ENCODE measurements around the gene RC3H1. TPM values are rescaled to one million over a fixed set of nuclear protein-coding genes. Genes with fewer than 3 reads are reported as not detected.

Gene RC3H1
- total RNA-seq, 2 donors from 2014 or later, result 41.7 to 50.0 TPM

- H3K27me3 Mint-ChIP-seq, result no peaks in the 10 kb centered on the region
- no peak within 1 kb of the TSS for H3K4me3 Mint-ChIP-seq
- H3K36me3 Mint-ChIP-seq (ENCODE audit: low read depth), result no peaks in the 10 kb centered on the region
- no peak for ATAC-seq
- no peak for DNase-seq
- H3K4me1 Mint-ChIP-seq, result no peaks in the 10 kb centered on the region
- no peaks in the 10 kb centered on the region for H3K9me3 ChIP-seq (ENCODE audit: control insufficient read depth, low read length, poor library complexity, severe bottlenecking)
- H3K27ac Mint-ChIP-seq, result no peak within 1 kb of the TSS
These were observed 105.0 kb downstream of the RC3H1 start, which contains the start of gene SERPINC1 for GRCh38 chr1:173917149-173917548. Gene SERPINC1 (minus strand): TSS chr1:173917327. CDS start chr1:173917259, 68 bp downstream.

GRCh38 chr1:173916667-173917066 lies 105.5 kb downstream of the RC3H1 start:
- Mint-ChIP-seq H3K27ac (no peak overlapping the region), H3K4me3 (no peak overlapping the region)

GRCh38 chr1:173915596-173915995 lies 106.6 kb downstream of the RC3H1 start:
- Mint-ChIP-seq H3K27ac (no peak overlapping the region), H3K27me3 (no peaks in the 10 kb centered on the region), H3K4me3 (no peak overlapping the region), H3K36me3 (ENCODE audit: low read depth) (no peaks in the 10 kb centered on the region), H3K4me1 (no peaks in the 10 kb centered on the region)
- H3K9me3 ChIP-seq (ENCODE audit: control insufficient read depth, low read length, poor library complexity, severe bottlenecking), result no peaks in the 10 kb centered on the region
- DNase-seq (no peak), ATAC-seq (no peak)

More at GRCh38 chr1:173916667-173917066, 105.5 kb downstream of the RC3H1 start:
- H3K4me1 Mint-ChIP-seq, result no peaks in the 10 kb centered on the region
- no peaks in the 10 kb centered on the region for H3K9me3 ChIP-seq (ENCODE audit: control insufficient read depth, low read length, poor library complexity, severe bottlenecking)
- H3K27me3 Mint-ChIP-seq, result no peaks in the 10 kb centered on the region
- no peak for DNase-seq
- no peak for ATAC-seq
- H3K36me3 Mint-ChIP-seq (ENCODE audit: low read depth), result no peaks in the 10 kb centered on the region

- Mint-ChIP-seq H3K36me3 (ENCODE audit: low read depth) (no peaks in the 10 kb centered on the region), H3K27ac (no peak overlapping the region), H3K27me3 (no peaks in the 10 kb centered on the region), H3K4me1 (no peaks in the 10 kb centered on the region), H3K4me3 (no peak overlapping the region)
- no peak for DNase-seq
- no peak for ATAC-seq
- H3K9me3 ChIP-seq (ENCODE audit: control insufficient read depth, low read length, poor library complexity, severe bottlenecking), result no peaks in the 10 kb centered on the region
These were observed 107.7 kb downstream of the RC3H1 start for GRCh38 chr1:173914366-173914871.

GRCh38 chr1:173913111-173913510 lies 109.0 kb downstream of the RC3H1 start:
- H3K9me3 ChIP-seq (ENCODE audit: control insufficient read depth, low read length, poor library complexity, severe bottlenecking), result no peaks in the 10 kb centered on the region
- Mint-ChIP-seq H3K27ac (no peak overlapping the region), H3K4me1 (no peaks in the 10 kb centered on the region), H3K27me3 (no peaks in the 10 kb centered on the region), H3K36me3 (ENCODE audit: low read depth) (no peaks in the 10 kb centered on the region), H3K4me3 (no peak overlapping the region)
- ATAC-seq, result no peak
- no peak for DNase-seq

GRCh38 chr1:173903827-173904531 lies 118.2 kb downstream of the RC3H1 start:
- no peaks in the 10 kb centered on the region for H3K27me3 Mint-ChIP-seq
- no peak overlapping the region for H3K4me3 Mint-ChIP-seq
- H3K9me3 ChIP-seq (ENCODE audit: control insufficient read depth, low read length, poor library complexity, severe bottlenecking), result no peaks in the 10 kb centered on the region
- H3K36me3 Mint-ChIP-seq (ENCODE audit: low read depth), result peaks cover 8% of the 10 kb centered on the region
- H3K27ac Mint-ChIP-seq, result no peak overlapping the region
- no peak for ATAC-seq
- no peak for DNase-seq
- peaks cover 10% of the 10 kb centered on the region for H3K4me1 Mint-ChIP-seq

GRCh38 chr1:173900992-173901391 lies 121.2 kb downstream of the RC3H1 start:
- ATAC-seq, result no peak
- DNase-seq, result no peak
- H3K27me3 Mint-ChIP-seq, result no peaks in the 10 kb centered on the region
- H3K4me3 Mint-ChIP-seq, result no peak overlapping the region
- H3K36me3 Mint-ChIP-seq (ENCODE audit: low read depth), result peaks cover 8% of the 10 kb centered on the region
- H3K27ac Mint-ChIP-seq, result no peak overlapping the region
- no peaks in the 10 kb centered on the region for H3K9me3 ChIP-seq (ENCODE audit: control insufficient read depth, low read length, poor library complexity, severe bottlenecking)
- peaks cover 10% of the 10 kb centered on the region for H3K4me1 Mint-ChIP-seq

- Mint-ChIP-seq H3K27ac (no peak overlapping the region), H3K4me3 (no peak overlapping the region), H3K36me3 (ENCODE audit: low read depth) (peaks cover 5% of the 10 kb centered on the region), H3K4me1 (peaks cover 10% of the 10 kb centered on the region), H3K27me3 (no peaks in the 10 kb centered on the region)
- no peak for DNase-seq
- H3K9me3 ChIP-seq (ENCODE audit: control insufficient read depth, low read length, poor library complexity, severe bottlenecking), result no peaks in the 10 kb centered on the region
- no peak for ATAC-seq
These were observed 121.7 kb downstream of the RC3H1 start for GRCh38 chr1:173900427-173900826.

GRCh38 chr1:173894189-173894588 lies 128.0 kb downstream of the RC3H1 start:
- H3K9me3 ChIP-seq (ENCODE audit: control insufficient read depth, low read length, poor library complexity, severe bottlenecking), result no peaks in the 10 kb centered on the region
- H3K27ac Mint-ChIP-seq, result no peak overlapping the region
- no peaks in the 10 kb centered on the region for H3K36me3 Mint-ChIP-seq (ENCODE audit: low read depth)
- DNase-seq (no peak), ATAC-seq (no peak)
- H3K27me3 Mint-ChIP-seq, result no peaks in the 10 kb centered on the region
- H3K4me3 Mint-ChIP-seq, result no peak overlapping the region
- peaks cover 5% of the 10 kb centered on the region for H3K4me1 Mint-ChIP-seq

GRCh38 chr1:173893611-173894010 lies 128.5 kb downstream of the RC3H1 start:
- H3K9me3 ChIP-seq (ENCODE audit: control insufficient read depth, low read length, poor library complexity, severe bottlenecking), result no peaks in the 10 kb centered on the region
- Mint-ChIP-seq H3K36me3 (ENCODE audit: low read depth) (no peaks in the 10 kb centered on the region), H3K27me3 (no peaks in the 10 kb centered on the region), H3K4me1 (peaks cover 4% of the 10 kb centered on the region), H3K4me3 (no peak overlapping the region), H3K27ac (no peak overlapping the region)
- ATAC-seq (no peak), DNase-seq (no peak)

- H3K4me3 Mint-ChIP-seq, result no peak overlapping the region
These were observed 132.3 kb downstream of the RC3H1 start for GRCh38 chr1:173889885-173890284.

GRCh38 chr1:173888749-173889148 lies 133.4 kb downstream of the RC3H1 start:
- H3K27me3 Mint-ChIP-seq, result no peaks in the 10 kb centered on the region
- DNase-seq (no peak), ATAC-seq (no peak)
- peaks cover 10% of the 10 kb centered on the region for H3K4me1 Mint-ChIP-seq
- no peak overlapping the region for H3K4me3 Mint-ChIP-seq
- no peaks in the 10 kb centered on the region for H3K9me3 ChIP-seq (ENCODE audit: control insufficient read depth, low read length, poor library complexity, severe bottlenecking)
- peaks cover 4% of the 10 kb centered on the region for H3K36me3 Mint-ChIP-seq (ENCODE audit: low read depth)
- no peak overlapping the region for H3K27ac Mint-ChIP-seq

More at GRCh38 chr1:173889885-173890284, 132.3 kb downstream of the RC3H1 start:
- Mint-ChIP-seq H3K27ac (no peak overlapping the region), H3K4me1 (peaks cover 10% of the 10 kb centered on the region), H3K27me3 (no peaks in the 10 kb centered on the region), H3K36me3 (ENCODE audit: low read depth) (peaks cover 4% of the 10 kb centered on the region)
- ATAC-seq (no peak), DNase-seq (no peak)
- no peaks in the 10 kb centered on the region for H3K9me3 ChIP-seq (ENCODE audit: control insufficient read depth, low read length, poor library complexity, severe bottlenecking)

- Mint-ChIP-seq H3K4me1 (peaks cover 10% of the 10 kb centered on the region), H3K4me3 (no peak overlapping the region), H3K36me3 (ENCODE audit: low read depth) (peaks cover 4% of the 10 kb centered on the region), H3K27me3 (no peaks in the 10 kb centered on the region), H3K27ac (peak overlapping the region; percentile 21)
- no peak for ATAC-seq
- DNase-seq, result no peak
- H3K9me3 ChIP-seq (ENCODE audit: control insufficient read depth, low read length, poor library complexity, severe bottlenecking), result no peaks in the 10 kb centered on the region
These were observed 134.5 kb downstream of the RC3H1 start for GRCh38 chr1:173887627-173888026.
